CD14-positive monocyte (primary cell): Measurements from ENCODE around the gene MANF. TPM values are rescaled to one million over a fixed set of nuclear protein-coding genes. Genes with fewer than 3 reads are reported as not detected.

Experiments used
- DNase-seq, 3 donors: peaks; one replicate each; pipeline ENCODE4 v3.0.0-alpha.2; 2011 to 2022
- H2AFZ ChIP-seq: 2 replicates; pipeline ENCODE4 v1.6.0; 2012; ENCODE audit warnings: mild to moderate bottlenecking, low read depth, low read length, inconsistent platforms; ENCODE audit not compliant: insufficient read depth, poor library complexity, severe bottlenecking
- H3K27ac ChIP-seq, 2 donors: 1 replicate in 1 of 2; 2 replicates in 1 of 2; pipeline ENCODE4 v1.5.1; 2012 to 2013; ENCODE audit warnings: low read length in 2 of 2, control low read depth in 1 of 2, inconsistent platforms in 1 of 2, low read depth in 1 of 2, mild to moderate bottlenecking in 1 of 2
- H3K27me3 ChIP-seq, 2 donors: one replicate each; pipeline versions ENCODE4 v1.6.0 to v1.6.1; 2011 to 2013; ENCODE audit warnings: low read length in 2 of 2; ENCODE audit not compliant: control insufficient read depth in 2 of 2, insufficient read depth in 2 of 2
- H3K36me3 ChIP-seq, 2 donors: replicated peaks in 1 of 2; 1 replicate in 1 of 2; 2 replicates in 1 of 2; pipeline versions ENCODE4 v1.5.1 to v1.6.1; 2012 to 2013; ENCODE audit warnings: low read length in 2 of 2, control low read depth in 1 of 2, inconsistent platforms in 1 of 2, mild to moderate bottlenecking in 1 of 2; ENCODE audit not compliant: insufficient read depth in 2 of 2, control insufficient read depth in 1 of 2
- H3K4me1 ChIP-seq, 2 donors: 1 replicate in 1 of 2; 2 replicates in 1 of 2; pipeline versions ENCODE4 v1.5.1 to v1.6.1; 2012 to 2013; ENCODE audit warnings: low read length in 2 of 2, control low read depth in 1 of 2, inconsistent platforms in 1 of 2, mild to moderate bottlenecking in 1 of 2, moderate library complexity in 1 of 2; ENCODE audit not compliant: insufficient read depth in 2 of 2, control insufficient read depth in 1 of 2
- H3K4me2 ChIP-seq: replicated peaks from 2 replicates; pipeline ENCODE3; 2012; ENCODE audit warnings: low read length, moderate library complexity, mild to moderate bottlenecking; ENCODE audit not compliant: poor library complexity, severe bottlenecking; ENCODE audit errors: extremely low read depth
- H3K4me3 ChIP-seq, 3 experiments: fragments of 200-600 bp in 1 of 3; sonication (generic) in 1 of 3; replicated peaks in 1 of 3; 1 replicate in 2 of 3; 2 replicates in 1 of 3; pipeline ENCODE4 v1.5.1; 2011 to 2013; ENCODE audit warnings: low read length in 3 of 3, mild to moderate bottlenecking in 3 of 3, control low read depth in 2 of 3, low read depth in 2 of 3, inconsistent platforms in 1 of 3, moderate library complexity in 1 of 3
- H3K79me2 ChIP-seq: 2 replicates; pipeline ENCODE4 v1.6.0; 2012; ENCODE audit warnings: mild to moderate bottlenecking, control low read depth, inconsistent platforms, low read length, moderate library complexity; ENCODE audit not compliant: insufficient read depth
- H3K9ac ChIP-seq: 2 replicates; pipeline ENCODE4 v1.6.0; 2017; ENCODE audit warnings: low read length, mild to moderate bottlenecking; ENCODE audit not compliant: insufficient read depth, poor library complexity, severe bottlenecking
- H3K9me3 ChIP-seq, 2 donors: replicated peaks in 1 of 2; 1 replicate in 1 of 2; 2 replicates in 1 of 2; pipeline versions ENCODE4 v1.5.1 to v1.6.1; 2012 to 2013; ENCODE audit warnings: low read length in 2 of 2, control low read depth in 1 of 2; ENCODE audit not compliant: control insufficient read depth in 1 of 2, insufficient read depth in 1 of 2
- H4K20me1 ChIP-seq: 2 replicates; pipeline ENCODE4 v1.6.0; 2012; ENCODE audit warnings: mild to moderate bottlenecking, low read length, control low read depth, moderate library complexity; ENCODE audit not compliant: insufficient read depth
- H3K27ac Mint-ChIP-seq, 7 donors: one replicate each; pipeline ENCODE4 v1.8.0; 2020; ENCODE audit warnings: mild to moderate bottlenecking in 7 of 7, mixed read lengths in 7 of 7, moderate library complexity in 6 of 7, inconsistent platforms in 2 of 7
- H3K27me3 Mint-ChIP-seq, 3 donors: one replicate each; pipeline ENCODE4 v1.8.0; 2021 to 2022; ENCODE audit warnings: low read depth in 3 of 3, mild to moderate bottlenecking in 3 of 3, mixed read lengths in 3 of 3, moderate library complexity in 3 of 3, inconsistent platforms in 1 of 3
- H3K36me3 Mint-ChIP-seq, 2 donors: one replicate each; pipeline ENCODE4 v1.8.0; 2020; ENCODE audit warnings: mixed read lengths in 2 of 2, inconsistent platforms in 1 of 2, mild to moderate bottlenecking in 1 of 2
- H3K4me1 Mint-ChIP-seq: one replicate; pipeline ENCODE4 v1.8.0; 2020; ENCODE audit warnings: mild to moderate bottlenecking, mixed read lengths
- H3K4me3 Mint-ChIP-seq, 2 donors: one replicate each; pipeline ENCODE4 v1.8.0; 2020; ENCODE audit warnings: mild to moderate bottlenecking in 2 of 2, mixed read lengths in 2 of 2, moderate library complexity in 1 of 2
- H3K9me3 Mint-ChIP-seq, 7 donors: one replicate each; pipeline ENCODE4 v1.8.0; 2020 to 2022; ENCODE audit warnings: mixed read lengths in 7 of 7, mild to moderate bottlenecking in 6 of 7, moderate library complexity in 6 of 7, inconsistent platforms in 2 of 7
- CTCF ChIP-seq: fragments of 200-600 bp; IDR thresholded peaks from one replicate; pipeline ENCODE4 v1.8.0; 2022; ENCODE audit warnings: antibody characterized with exemption, mild to moderate bottlenecking
- WGBS: methylation state at CpG from one replicate; pipeline ENCODE4 v1.1.5; 2013; ENCODE audit warnings: missing lambda C conversion rate; ENCODE audit not compliant: insufficient coverage; 5-methylcytosine and 5-hydroxymethylcytosine counted together
- intact Hi-C, 2 donors: fragments of 100-400 bp; cut with micrococcal nuclease; formaldehyde crosslinking; loops; one replicate each; pipeline versions ENCODE4 v1.15.0 to v1.15.1; 2023
- polyA plus RNA-seq, 3 donors: library from polyadenylated mRNA; depleted of rRNA in 1 of 3; unstranded in 2 of 3; stranded (reverse) in 1 of 3; fragments of 300-500 nt in 2 of 3; fragments of >200 nt in 1 of 3; fragmentation: Illumina TruSeq in 2 of 3; gene quantifications; 1 replicate in 2 of 3; 2 replicates in 1 of 3; pipeline ENCODE4 v1.2.3, GENCODE V29; 2012 to 2021

MANF gene
- polyA plus RNA-seq, 3 donors: 14.1 to 30.2 (median 23.6) TPM

GRCh38 chr3:51355891-51356578, 29.1 kb upstream of the MANF start:
- no peak overlapping the region for H3K4me3 Mint-ChIP-seq
- H3K9ac ChIP-seq: no peak overlapping the region
- no peaks in the 10 kb centered on the region for H4K20me1 ChIP-seq
- no peak overlapping the region for H3K27ac ChIP-seq
- no peaks in the 10 kb centered on the region for H3K79me2 ChIP-seq
- 0% methylated on average over 1 of the region's 8 CpGs for WGBS
- no peaks in the 10 kb centered on the region for H3K4me1 Mint-ChIP-seq
- H3K27me3 ChIP-seq: no peaks in the 10 kb centered on the region
- no peak overlapping the region for H3K4me3 ChIP-seq
- H3K27ac Mint-ChIP-seq: no peak overlapping the region
- intact Hi-C loops: no loop called here
- peaks cover 0 to 4% (median 0%) of the 10 kb centered on the region in 7 donors for H3K9me3 Mint-ChIP-seq
- DNase-seq: no peak
- TF ChIP-seq CTCF: no peak
- H2AFZ ChIP-seq: no peak overlapping the region
- no peaks in the 10 kb centered on the region for H3K9me3 ChIP-seq
- H3K4me1 ChIP-seq: no peaks in the 10 kb centered on the region
- no peaks in the 10 kb centered on the region for H3K36me3 ChIP-seq
- H3K4me2 ChIP-seq: no peak overlapping the region
- peaks cover 0 to 1% (median 0%) of the 10 kb centered on the region in 3 donors for H3K27me3 Mint-ChIP-seq
- H3K36me3 Mint-ChIP-seq: no peaks in the 10 kb centered on the region

GRCh38 chr3:51357856-51358255, 27.2 kb upstream of the MANF start:
- Histone ChIP-seq H3K27ac (no peak overlapping the region), H3K36me3 (no peaks in the 10 kb centered on the region), H3K4me3 (no peak overlapping the region), H3K9me3 (no peaks in the 10 kb centered on the region), H4K20me1 (no peaks in the 10 kb centered on the region), H3K27me3 (no peaks in the 10 kb centered on the region), H3K79me2 (no peaks in the 10 kb centered on the region), H3K9ac (no peak overlapping the region), H2AFZ (no peak overlapping the region), H3K4me2 (no peak overlapping the region), H3K4me1 (no peaks in the 10 kb centered on the region)
- Mint-ChIP-seq H3K4me1 (no peaks in the 10 kb centered on the region), H3K36me3 (no peaks in the 10 kb centered on the region), H3K27ac (no peak overlapping the region), H3K9me3 (no peaks in the 10 kb centered on the region), H3K4me3 (no peak overlapping the region), H3K27me3 (peaks cover 0 to 1% (median 1%) of the 10 kb centered on the region in 3 donors)
- 100% methylated on average over 2 of the region's 4 CpGs for WGBS
- intact Hi-C loops: no loop called here
- DNase-seq: no peak
- no peak for TF ChIP-seq CTCF
